Tongue (tissue), 1 donor: ENCODE results near the gene CMTR1. TPM values are rescaled to one million over a fixed set of nuclear protein-coding genes. Genes with fewer than 3 reads are reported as not detected.

Experiments used
- total RNA-seq: library from RNA; depleted of rRNA; stranded (reverse); fragments of >200 nt; gene quantifications from one replicate; pipeline ENCODE4 v1.2.3, GENCODE V29; 2014

The CMTR1 gene
- total RNA-seq, 1 donor from 2014 or later = 41.0 TPM

Other genes starting within 250 kb of the CMTR1 start
- gene TBC1D22B, start 175.4 kb upstream of the CMTR1 start, total RNA-seq = 7.0 TPM
- 0.31 TPM for gene TMEM217, start 175.1 kb upstream of the CMTR1 start, total RNA-seq
- gene RNF8, start 79.2 kb upstream of the CMTR1 start, total RNA-seq = 20.7 TPM
- 15.1 TPM for gene CCDC167, start 66.7 kb downstream of the CMTR1 start, total RNA-seq